ENCODE measurements around the gene PRELID1. TPM values are rescaled to one million over a fixed set of nuclear protein-coding genes. Genes with fewer than 3 reads are reported as not detected.

The PRELID1 gene
- total and polyA plus RNA-seq, 12 donors, result 32.3 to 166 (median 37.1) TPM

DNA sequence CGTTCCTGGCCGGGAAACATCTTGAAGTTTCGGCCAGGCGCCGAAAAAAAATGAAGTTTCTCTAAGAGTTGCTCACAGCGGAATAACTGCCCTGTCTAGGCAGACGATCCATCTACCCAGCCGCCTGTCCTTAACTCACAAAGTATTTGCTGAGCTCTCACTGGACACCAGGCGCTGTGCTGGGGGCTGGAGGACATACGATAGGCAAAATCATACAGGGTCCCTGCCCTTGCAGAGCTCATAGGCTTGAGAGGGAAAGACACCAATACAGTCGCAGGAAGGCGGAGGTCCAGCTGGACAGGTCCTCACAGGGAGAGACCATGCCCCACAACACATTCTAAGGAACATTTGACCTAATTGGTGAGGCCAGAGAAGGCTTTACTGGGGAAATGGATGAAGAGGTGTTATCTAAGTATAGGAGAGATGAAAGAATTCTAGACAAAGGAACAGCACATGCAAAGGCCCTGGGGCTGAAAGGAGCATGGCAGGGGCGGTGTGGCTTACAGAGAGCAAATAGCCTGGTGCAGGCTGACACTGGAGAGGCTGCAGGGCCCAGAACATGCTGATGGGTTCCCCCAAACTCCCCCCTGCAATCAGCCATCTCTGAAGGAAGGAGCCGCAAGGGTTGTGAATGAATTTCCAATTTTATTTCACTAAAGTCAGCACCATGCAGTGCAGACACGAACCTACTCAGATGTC is 10.1 kb downstream of the PRELID1 start:
- WGBS, 2 donors, result 92 to 93% methylated on average over 15 of the region's 15 CpGs
- no peak for ATAC-seq
- H3K4me1 ChIP-seq, result peaks cover 14 to 45% (median 28%) of the 10 kb centered on the region in 9 donors
- no peaks in the 10 kb centered on the region for H3K9me3 ChIP-seq
- H3K27ac ChIP-seq, result no peak overlapping the region
- no peaks in the 10 kb centered on the region for H3K27me3 ChIP-seq
- no peak overlapping the region for H3K4me3 ChIP-seq
- no peak for TF ChIP-seq CTCF (IDR thresholded peaks at IDR 0.05)
- peaks cover 0 to 12% (median 0%) of the 10 kb centered on the region in 9 donors for H3K36me3 ChIP-seq
- no peak for DNase-seq
- intact Hi-C loops (cut with DNase I), result loop anchor here in 4 of 10 donors (5.0 to 10.0 kb wide), 5 partner anchors 51 to 191 kb away; partner anchors contain the start of genes PDLIM7 (in 2 of the 4) and DOK3 (in 1 of the 4)

DNA sequence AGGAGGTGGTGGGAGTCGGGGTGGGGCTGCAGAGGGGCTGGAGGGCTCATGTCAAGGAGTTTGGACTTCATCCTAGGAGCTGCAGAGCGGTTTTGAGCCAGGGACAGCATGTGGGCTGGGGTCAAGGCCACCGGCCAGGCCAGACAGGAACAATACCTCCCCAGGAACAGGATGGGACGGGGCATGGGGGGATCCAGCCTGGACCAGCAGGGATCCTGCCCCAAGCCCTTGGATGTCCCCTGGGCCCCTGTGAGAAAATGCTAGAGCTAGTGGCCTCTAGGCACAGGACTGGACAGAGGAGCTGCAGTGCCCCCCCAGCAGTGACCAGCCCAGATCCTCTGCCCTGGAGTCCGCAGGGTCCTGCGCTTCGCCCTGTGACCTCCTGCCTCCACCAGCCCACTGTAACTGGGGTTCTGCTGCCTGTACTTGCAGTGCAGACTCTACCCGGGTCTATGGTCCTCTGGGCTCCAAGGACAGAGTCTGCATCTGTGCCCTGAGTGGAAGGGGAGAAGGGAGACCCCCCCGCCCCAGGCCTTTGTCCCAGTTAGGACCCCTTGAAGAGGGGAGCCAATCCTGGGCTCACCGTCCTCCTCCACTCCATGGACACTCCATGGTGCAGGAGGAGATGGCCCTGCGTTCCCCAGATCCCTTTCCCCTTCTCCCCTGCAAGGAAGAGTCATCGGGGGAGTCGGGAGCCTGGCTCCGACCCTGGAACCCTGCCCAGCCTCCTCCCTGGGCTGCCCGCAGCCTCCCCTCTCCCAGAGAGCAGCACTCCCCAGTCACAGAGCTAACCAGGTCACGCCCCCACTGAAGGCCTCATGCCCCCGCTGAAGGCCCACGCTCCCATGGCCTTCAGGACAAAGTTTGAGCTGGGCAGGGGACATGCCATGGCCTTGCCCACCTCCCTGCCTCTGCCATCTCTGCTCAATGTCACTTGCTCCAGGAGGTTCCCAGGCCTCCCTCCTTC is 11.1 kb downstream of the PRELID1 start:
- no peaks in the 10 kb centered on the region for H3K27me3 ChIP-seq
- 85% methylated on average over 18 of the region's 18 CpGs for WGBS, 2 donors
- peaks cover 0 to 12% (median 0%) of the 10 kb centered on the region in 9 donors for H3K36me3 ChIP-seq
- H3K9me3 ChIP-seq, result no peaks in the 10 kb centered on the region
- no peak for TF ChIP-seq CTCF (IDR thresholded peaks at IDR 0.05)
- H3K27ac ChIP-seq, result no peak overlapping the region
- intact Hi-C loops (cut with DNase I), result loop anchor here in 6 of 10 donors (5.0 to 10.0 kb wide), 9 partner anchors 38 to 190 kb away; partner anchors contain the start of genes PDLIM7 (in 2 of the 6), DOK3 (in 1 of the 6) and LMAN2 (in 1 of the 6)
- H3K4me1 ChIP-seq, result peaks cover 14 to 36% (median 28%) of the 10 kb centered on the region in 9 donors
- no peak for ATAC-seq
- no peak overlapping the region for H3K4me3 ChIP-seq
- DNase-seq, result no peak

DNA sequence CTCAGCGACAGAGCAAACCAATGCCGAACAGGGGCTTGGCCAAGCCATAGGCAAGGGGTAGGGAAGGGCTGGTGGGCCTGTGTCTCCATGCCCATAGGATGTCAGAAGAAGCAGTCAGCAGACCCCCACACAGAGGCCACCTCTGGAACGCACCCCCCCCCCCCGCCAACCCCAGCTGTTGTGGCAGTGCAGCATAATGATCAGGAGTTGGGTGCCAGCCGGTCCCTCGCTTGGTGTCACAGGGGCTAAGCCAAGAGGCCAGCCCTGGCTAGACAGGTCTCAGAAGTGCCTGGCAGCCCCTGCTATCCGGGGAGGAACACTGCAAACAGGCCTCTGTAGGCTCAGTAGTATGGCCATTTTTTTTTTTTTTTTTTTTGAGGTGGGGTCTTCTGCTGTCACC is 11.8 kb downstream of the PRELID1 start:
- intact Hi-C loops (cut with DNase I), result loop anchor here in 6 of 10 donors (5.0 to 10.0 kb wide), 8 partner anchors 37 to 189 kb away; partner anchors contain the start of genes DOK3 (in 1 of the 6), LMAN2 (in 1 of the 6) and PDLIM7 (in 1 of the 6)
- Histone ChIP-seq H3K36me3 (peaks cover 0 to 12% (median 0%) of the 10 kb centered on the region in 9 donors), H3K27me3 (no peaks in the 10 kb centered on the region), H3K4me1 (peaks cover 14 to 32% (median 25%) of the 10 kb centered on the region in 9 donors), H3K9me3 (no peaks in the 10 kb centered on the region), H3K4me3 (no peak overlapping the region), H3K27ac (no peak overlapping the region)
- TF ChIP-seq CTCF (IDR thresholded peaks at IDR 0.05), result no peak
- DNase-seq (no peak), ATAC-seq (no peak)
- 93 to 94% methylated on average over 7 of the region's 7 CpGs for WGBS, 2 donors

- ATAC-seq, result no peak
- H3K27ac ChIP-seq, result no peak overlapping the region
- intact Hi-C loops (cut with DNase I), result loop anchor here in 6 of 10 donors (5.0 to 10.0 kb wide), 8 partner anchors 36 to 189 kb away; partner anchors contain the start of genes DOK3 (in 1 of the 6), LMAN2 (in 1 of the 6) and PDLIM7 (in 1 of the 6)
- DNase-seq, result no peak
- peaks cover 14 to 32% (median 19%) of the 10 kb centered on the region in 9 donors for H3K4me1 ChIP-seq
- H3K4me3 ChIP-seq, result no peak overlapping the region
- no peaks in the 10 kb centered on the region for H3K27me3 ChIP-seq
- WGBS, 2 donors, result 81 to 97% methylated on average over 3 of the region's 3 CpGs
- TF ChIP-seq CTCF (IDR thresholded peaks at IDR 0.05), result no peak
- peaks cover 0 to 16% (median 0%) of the 10 kb centered on the region in 9 donors for H3K36me3 ChIP-seq
- no peaks in the 10 kb centered on the region for H3K9me3 ChIP-seq
Observed at GRCh38 chr5:177316005-177316404, 12.4 kb downstream of the PRELID1 start.
